ENCODE results near the gene LHPP.
"Not testable (repeated sequence)": the region's sequence is repeated elsewhere in the genome, so short reads cannot be mapped to it uniquely, and the experiment has no call there.

Gene LHPP

GRCh38 chr10:124606822-124607221 is 145.2 kb downstream of the LHPP start:
- no peak for DNase-seq (ENCODE audit: low spot score)

GRCh38 chr10:124607693-124608092 is 146.1 kb downstream of the LHPP start:
- DNase-seq (ENCODE audit: low spot score): no peak

- no peak for DNase-seq (ENCODE audit: low spot score)
These were observed 146.6 kb downstream of the LHPP start for GRCh38 chr10:124608093-124608721.

GRCh38 chr10:124609698-124610097 is 148.1 kb downstream of the LHPP start:
- DNase-seq (ENCODE audit: low spot score): no peak

GRCh38 chr10:124610186-124610585 is 148.6 kb downstream of the LHPP start:
- not testable (repeated sequence) for DNase-seq (ENCODE audit: low spot score)

- not testable (repeated sequence) for DNase-seq (ENCODE audit: low spot score)
These were observed 149.2 kb downstream of the LHPP start for GRCh38 chr10:124610851-124611250.

- DNase-seq (ENCODE audit: low spot score): no peak
These were observed 150.1 kb downstream of the LHPP start for GRCh38 chr10:124611738-124612137.

GRCh38 chr10:124612611-124613498 is 151.2 kb downstream of the LHPP start:
- DNase-seq (ENCODE audit: low spot score): peak; percentile 56

GRCh38 chr10:124614003-124614659 is 152.5 kb downstream of the LHPP start:
- no peak for DNase-seq (ENCODE audit: low spot score)

- DNase-seq (ENCODE audit: low spot score): no peak
These were observed 153.6 kb downstream of the LHPP start for GRCh38 chr10:124615259-124615658.

- DNase-seq (ENCODE audit: low spot score): no peak
These were observed 154.6 kb downstream of the LHPP start for GRCh38 chr10:124616040-124616835.

GRCh38 chr10:124616836-124617130 is 155.2 kb downstream of the LHPP start:
- no peak for DNase-seq (ENCODE audit: low spot score)

GRCh38 chr10:124618470-124619073 is 156.9 kb downstream of the LHPP start:
- no peak for DNase-seq (ENCODE audit: low spot score)

- DNase-seq (ENCODE audit: low spot score): peak; percentile 60
These were observed 157.6 kb downstream of the LHPP start for GRCh38 chr10:124619195-124619594.

- no peak for DNase-seq (ENCODE audit: low spot score)
These were observed 158.3 kb downstream of the LHPP start for GRCh38 chr10:124619802-124620490.

GRCh38 chr10:124621637-124622036 is 160.0 kb downstream of the LHPP start:
- no peak for DNase-seq (ENCODE audit: low spot score)

- DNase-seq (ENCODE audit: low spot score): no peak
These were observed 160.5 kb downstream of the LHPP start for GRCh38 chr10:124622158-124622557.

GRCh38 chr10:124622866-124623536 is 161.4 kb downstream of the LHPP start:
- DNase-seq (ENCODE audit: low spot score): no peak

- no peak for DNase-seq (ENCODE audit: low spot score)
These were observed 162.4 kb downstream of the LHPP start for GRCh38 chr10:124624006-124624405.

- no peak for DNase-seq (ENCODE audit: low spot score)
These were observed 162.8 kb downstream of the LHPP start for GRCh38 chr10:124624466-124624865.

- DNase-seq (ENCODE audit: low spot score): peak; percentile 45
These were observed 163.3 kb downstream of the LHPP start for GRCh38 chr10:124624895-124625294.

Measured in SW480 (cell line).